Mesendoderm (in vitro differentiated cells): Measurements from ENCODE around the gene RUNX3.

Experiments
- DNase-seq: peaks from one replicate; pipeline ENCODE4 v3.0.0; 2013
- H2AK5ac ChIP-seq: 2 replicates; pipeline ENCODE4 v1.6.1; 2013; ENCODE audit warnings: low read length, inconsistent platforms
- H2BK120ac ChIP-seq: 2 replicates; pipeline ENCODE4 v1.6.1; 2013; ENCODE audit warnings: low read depth, mild to moderate bottlenecking, low read length, moderate library complexity, mixed read lengths
- H2BK15ac ChIP-seq: replicated peaks from 2 replicates; pipeline ENCODE4 v1.6.1; 2013; ENCODE audit warnings: low read depth, mild to moderate bottlenecking, moderate library complexity
- H2BK5ac ChIP-seq: 2 replicates; pipeline ENCODE4 v1.6.1; 2013; ENCODE audit warnings: low read length, inconsistent platforms
- H3K18ac ChIP-seq: 2 replicates; pipeline ENCODE4 v1.6.1; 2013; ENCODE audit warnings: mild to moderate bottlenecking, low read length, mixed read lengths
- H3K23ac ChIP-seq: one replicate; pipeline ENCODE4 v1.6.1; 2013; ENCODE audit warnings: low read length
- H3K27ac ChIP-seq: 2 replicates; pipeline ENCODE4 v1.5.1; 2013; ENCODE audit warnings: low read depth, mild to moderate bottlenecking, inconsistent platforms, low read length, moderate library complexity
- H3K27me3 ChIP-seq: 2 replicates; pipeline ENCODE4 v1.6.1; 2013; ENCODE audit warnings: low read length, control low read depth, mild to moderate bottlenecking, inconsistent platforms; ENCODE audit not compliant: insufficient read depth, poor library complexity
- H3K36me3 ChIP-seq: 2 replicates; pipeline ENCODE4 v1.6.1; 2013; ENCODE audit warnings: low read length, inconsistent platforms; ENCODE audit not compliant: control insufficient read depth, insufficient read depth
- H3K4ac ChIP-seq: one replicate; pipeline ENCODE4 v1.6.1; 2013; ENCODE audit warnings: low read depth, mild to moderate bottlenecking, low read length, moderate library complexity
- H3K4me1 ChIP-seq: 2 replicates; pipeline ENCODE4 v1.6.1; 2013; ENCODE audit warnings: low read depth, low read length, inconsistent platforms; ENCODE audit not compliant: control insufficient read depth
- H3K4me2 ChIP-seq: 2 replicates; pipeline ENCODE4 v1.6.1; 2013; ENCODE audit warnings: low read length
- H3K4me3 ChIP-seq: 2 replicates; pipeline ENCODE4 v1.5.1; 2013; ENCODE audit warnings: mild to moderate bottlenecking, low read length
- H3K56ac ChIP-seq: one replicate; pipeline ENCODE4 v1.6.1; 2013; ENCODE audit warnings: low read length
- H3K79me1 ChIP-seq: 2 replicates; pipeline ENCODE4 v1.6.1; 2013; ENCODE audit warnings: low read length, inconsistent platforms
- H3K79me2 ChIP-seq: 2 replicates; pipeline ENCODE4 v1.6.1; 2013; ENCODE audit warnings: mild to moderate bottlenecking, low read length; ENCODE audit not compliant: control insufficient read depth, insufficient read depth
- H3K9ac ChIP-seq: 2 replicates; pipeline ENCODE4 v1.6.1; 2013; ENCODE audit warnings: low read length, inconsistent platforms
- H4K5ac ChIP-seq: one replicate; pipeline ENCODE4 v1.6.1; 2013; ENCODE audit warnings: low read length
- H4K8ac ChIP-seq: one replicate; pipeline ENCODE4 v1.6.1; 2013; ENCODE audit warnings: low read depth, mild to moderate bottlenecking, control low read depth, low read length, moderate library complexity
- WGBS: extraction: QIAGEN DNeasy Blood & Tissue Kit; methylation state at CpG from one replicate; pipeline ENCODE4 v1.1.7; 2013; ENCODE audit warnings: low lambda C conversion rate, missing lambda C conversion rate; ENCODE audit not compliant: insufficient coverage; ENCODE audit errors: extremely low coverage; 5-methylcytosine and 5-hydroxymethylcytosine counted together

RUNX3 gene

DNA sequence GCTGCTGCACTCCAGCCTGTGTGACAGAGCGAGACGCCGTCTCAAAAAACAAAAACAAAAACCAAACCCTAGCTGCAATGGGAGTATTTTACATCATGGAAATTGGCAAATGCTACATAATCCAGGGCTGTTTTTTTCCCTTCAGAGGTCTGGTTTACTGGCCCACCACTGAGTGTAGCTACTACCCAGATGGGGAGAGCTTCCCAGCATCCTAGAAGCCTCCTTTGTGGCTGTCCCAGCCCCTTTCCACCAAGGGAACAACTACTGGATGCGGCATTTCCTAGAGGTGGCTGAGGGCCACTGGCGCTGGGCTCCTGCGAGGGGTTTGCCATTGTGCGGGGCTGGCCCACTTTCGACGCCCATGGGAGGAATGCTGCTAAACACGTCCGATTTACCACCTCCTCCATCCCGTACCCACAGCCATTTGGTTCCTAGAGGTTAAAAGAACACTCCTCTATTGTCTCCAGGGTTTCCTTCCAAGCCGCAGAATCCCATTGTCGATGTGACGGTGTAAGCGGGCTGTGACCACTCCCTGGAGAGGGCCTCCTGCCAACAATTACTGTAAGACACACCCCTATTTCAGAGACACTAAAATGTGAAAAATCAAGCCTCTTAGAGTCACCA, 55.4 kb downstream of the RUNX3 start:
- no peaks in the 10 kb centered on the region for H3K79me2 ChIP-seq
- H3K56ac ChIP-seq = no peak overlapping the region
- no peaks in the 10 kb centered on the region for H3K79me1 ChIP-seq
- WGBS = no CpG with 5 or more reads among the region's 16 CpGs
- peaks cover 3% of the 10 kb centered on the region for H3K4me1 ChIP-seq
- H2BK120ac ChIP-seq = no peak overlapping the region
- no peak for DNase-seq
- no peak overlapping the region for H3K23ac ChIP-seq
- no peak overlapping the region for H2AK5ac ChIP-seq
- H3K4me3 ChIP-seq = no peak overlapping the region
- H3K4ac ChIP-seq = no peak overlapping the region
- no peaks in the 10 kb centered on the region for H3K36me3 ChIP-seq
- no peak overlapping the region for H2BK5ac ChIP-seq
- H3K18ac ChIP-seq = no peak overlapping the region
- H3K4me2 ChIP-seq = no peak overlapping the region
- H3K27ac ChIP-seq = no peak overlapping the region
- H4K8ac ChIP-seq = no peak overlapping the region
- H3K27me3 ChIP-seq = no peaks in the 10 kb centered on the region
- H3K9ac ChIP-seq = no peak overlapping the region
- H4K5ac ChIP-seq = no peak overlapping the region
- H2BK15ac ChIP-seq = no peak overlapping the region

DNA sequence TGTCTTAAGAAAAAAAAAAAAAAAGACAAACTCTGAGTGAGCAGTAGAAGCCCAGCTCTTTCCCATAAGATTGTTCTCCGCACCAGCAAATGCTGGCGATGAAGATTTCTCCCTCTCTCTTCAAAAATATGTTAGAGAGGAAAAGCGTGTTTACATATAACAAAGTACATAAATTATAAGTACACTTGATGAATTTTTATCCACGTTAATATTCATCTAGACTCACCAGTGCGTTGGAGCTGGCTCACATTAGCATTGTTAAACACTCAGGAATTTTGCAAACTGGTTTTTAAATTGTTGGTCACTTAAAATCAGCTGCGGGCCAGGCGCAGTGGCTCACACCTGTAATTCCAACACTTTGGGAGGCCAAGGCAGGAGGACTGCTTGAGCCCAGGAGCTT, 56.0 kb downstream of the RUNX3 start:
- Histone ChIP-seq H3K4me1 (peaks cover 3% of the 10 kb centered on the region), H3K4me2 (no peak overlapping the region), H2BK5ac (no peak overlapping the region), H3K4me3 (no peak overlapping the region), H3K9ac (no peak overlapping the region), H3K36me3 (no peaks in the 10 kb centered on the region), H3K79me1 (no peaks in the 10 kb centered on the region), H3K4ac (no peak overlapping the region), H3K27ac (no peak overlapping the region), H2BK15ac (no peak overlapping the region), H3K56ac (no peak overlapping the region), H3K27me3 (no peaks in the 10 kb centered on the region), H2AK5ac (no peak overlapping the region), H3K23ac (no peak overlapping the region), H2BK120ac (no peak overlapping the region), H3K18ac (no peak overlapping the region), H4K5ac (no peak overlapping the region), H4K8ac (no peak overlapping the region), H3K79me2 (no peaks in the 10 kb centered on the region)
- no CpG with 5 or more reads among the region's 7 CpGs for WGBS
- DNase-seq = no peak

DNA sequence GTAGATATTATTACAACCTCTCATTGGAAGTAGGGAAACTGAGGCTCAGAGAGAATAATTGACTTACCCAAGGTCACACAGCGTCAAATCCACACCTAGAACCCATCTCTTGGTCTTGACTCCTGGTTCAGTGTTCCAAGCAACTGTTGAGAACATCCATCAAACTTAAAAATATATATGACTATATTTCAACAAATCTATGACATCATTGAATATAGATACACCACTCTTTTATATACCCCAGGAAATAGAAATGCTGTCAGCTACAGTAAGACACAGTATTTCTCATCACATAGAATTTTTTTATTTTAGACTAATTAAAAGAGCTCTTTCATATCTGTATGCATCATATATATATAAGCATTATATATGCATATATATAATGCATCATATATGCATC, 56.9 kb downstream of the RUNX3 start:
- Histone ChIP-seq H3K27ac (no peak overlapping the region), H3K9ac (no peak overlapping the region)

DNA sequence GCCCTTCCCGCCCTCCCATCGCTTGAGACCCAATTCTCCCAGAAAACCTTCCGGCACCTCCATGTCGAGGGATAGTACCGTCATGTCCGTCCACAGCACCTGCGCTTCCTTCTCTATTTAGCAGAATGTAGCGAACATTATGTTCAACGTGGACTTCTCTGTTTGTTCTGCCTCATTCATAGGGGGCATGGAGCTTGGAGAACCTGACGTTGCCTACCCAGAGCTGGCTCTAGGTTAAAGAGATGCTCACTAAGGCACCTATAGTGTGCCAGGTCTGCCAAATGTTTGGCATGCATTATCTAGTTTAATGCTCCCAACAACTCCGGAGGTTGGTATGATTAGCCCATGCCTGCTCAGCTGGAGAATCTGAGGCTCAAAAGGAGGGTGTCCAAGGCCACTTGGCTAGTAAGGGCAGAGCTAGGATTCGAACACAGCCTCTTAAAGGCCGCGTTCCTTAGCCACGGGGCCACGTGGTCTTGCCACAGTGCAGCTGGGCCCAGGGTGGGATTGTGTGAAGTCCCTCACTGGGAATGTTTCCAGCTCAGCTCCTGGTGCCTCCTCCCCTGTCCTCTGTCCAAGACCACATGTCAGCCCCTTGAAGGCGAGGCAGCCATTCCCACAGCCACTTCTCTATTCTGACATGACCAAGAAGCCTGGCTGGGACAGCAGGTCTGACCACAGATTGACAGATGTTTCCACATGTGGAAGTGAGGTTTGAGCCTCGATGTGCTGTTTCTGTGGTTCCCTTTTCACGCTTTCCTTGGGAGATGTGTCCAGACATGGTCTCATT, 57.8 kb downstream of the RUNX3 start:
- Histone ChIP-seq H2BK5ac (no peak overlapping the region), H3K27ac (no peak overlapping the region), H2BK120ac (no peak overlapping the region), H3K79me2 (no peaks in the 10 kb centered on the region), H4K5ac (no peak overlapping the region), H4K8ac (no peak overlapping the region), H2BK15ac (no peak overlapping the region), H3K4me2 (no peak overlapping the region), H3K4ac (no peak overlapping the region), H3K36me3 (no peaks in the 10 kb centered on the region), H3K79me1 (no peaks in the 10 kb centered on the region), H3K4me3 (no peak overlapping the region), H3K56ac (no peak overlapping the region), H3K23ac (no peak overlapping the region), H2AK5ac (no peak overlapping the region), H3K4me1 (peaks cover 3% of the 10 kb centered on the region), H3K27me3 (no peaks in the 10 kb centered on the region), H3K9ac (no peak overlapping the region), H3K18ac (no peak overlapping the region)
- WGBS = no CpG with 5 or more reads among the region's 19 CpGs
- DNase-seq = no peak

More for the DNA sequence above, 56.9 kb downstream of the RUNX3 start:
- DNase-seq = no peak
- no peak overlapping the region for H2BK15ac ChIP-seq
- H3K56ac ChIP-seq = no peak overlapping the region
- no peaks in the 10 kb centered on the region for H3K79me2 ChIP-seq
- H3K23ac ChIP-seq = no peak overlapping the region
- H3K36me3 ChIP-seq = no peaks in the 10 kb centered on the region
- H3K4me2 ChIP-seq = no peak overlapping the region
- H2AK5ac ChIP-seq = no peak overlapping the region
- no CpG with 5 or more reads among the region's 1 CpG for WGBS
- no peak overlapping the region for H3K4ac ChIP-seq
- H3K18ac ChIP-seq = no peak overlapping the region
- no peak overlapping the region for H4K5ac ChIP-seq
- H3K79me1 ChIP-seq = no peaks in the 10 kb centered on the region
- peaks cover 3% of the 10 kb centered on the region for H3K4me1 ChIP-seq
- no peak overlapping the region for H4K8ac ChIP-seq
- no peak overlapping the region for H2BK120ac ChIP-seq
- no peak overlapping the region for H2BK5ac ChIP-seq
- no peak overlapping the region for H3K4me3 ChIP-seq
- no peaks in the 10 kb centered on the region for H3K27me3 ChIP-seq

DNA sequence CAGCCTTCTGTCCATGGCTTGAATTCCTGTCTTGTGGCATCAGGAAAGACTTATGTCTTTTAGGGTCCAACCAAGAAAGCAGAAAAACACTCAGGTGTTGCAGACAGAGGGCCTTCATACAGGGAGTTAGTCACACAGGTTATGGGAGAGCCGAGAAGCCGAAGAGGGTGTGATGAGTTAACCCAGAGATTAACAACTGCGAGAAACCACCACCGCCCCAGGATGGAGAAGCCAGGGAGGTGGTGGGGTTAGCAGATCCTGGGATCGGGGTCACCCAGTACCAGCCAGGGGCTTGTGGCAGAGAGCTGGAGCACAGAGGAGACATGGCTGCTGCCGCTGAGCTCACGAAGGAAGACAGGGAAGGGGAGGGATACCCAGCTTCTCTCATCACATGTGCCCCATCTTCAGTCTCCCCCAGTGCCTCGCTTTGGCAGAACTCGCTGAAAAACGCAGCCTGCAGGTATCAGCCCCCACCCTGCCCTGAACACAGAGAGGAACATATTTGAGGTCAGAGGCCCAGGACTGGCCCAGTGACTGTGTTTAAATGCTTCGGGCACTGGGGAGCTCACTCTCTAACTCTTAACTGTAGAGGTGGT, 58.7 kb downstream of the RUNX3 start:
- peaks cover 1% of the 10 kb centered on the region for H3K4me1 ChIP-seq
- no peak overlapping the region for H3K4me2 ChIP-seq
- no peaks in the 10 kb centered on the region for H3K79me1 ChIP-seq
- H2BK5ac ChIP-seq = no peak overlapping the region
- H3K27me3 ChIP-seq = no peaks in the 10 kb centered on the region
- no peak overlapping the region for H3K18ac ChIP-seq
- no peak for DNase-seq
- H3K9ac ChIP-seq = no peak overlapping the region
- no peak overlapping the region for H4K5ac ChIP-seq
- H2AK5ac ChIP-seq = no peak overlapping the region
- H3K4ac ChIP-seq = no peak overlapping the region
- H3K36me3 ChIP-seq = no peaks in the 10 kb centered on the region
- no peaks in the 10 kb centered on the region for H3K79me2 ChIP-seq
- H2BK15ac ChIP-seq = no peak overlapping the region
- no peak overlapping the region for H2BK120ac ChIP-seq
- H3K23ac ChIP-seq = no peak overlapping the region
- H3K27ac ChIP-seq = no peak overlapping the region
- H3K56ac ChIP-seq = no peak overlapping the region
- H3K4me3 ChIP-seq = no peak overlapping the region
- WGBS = no CpG with 5 or more reads among the region's 11 CpGs
- H4K8ac ChIP-seq = no peak overlapping the region
